GM23338 (cell line): ENCODE results near the gene CACNB4. TPM values are rescaled to one million over a fixed set of nuclear protein-coding genes. Genes with fewer than 3 reads are reported as not detected.

ENCODE experiments used
- ATAC-seq: fragments of 200-7000 bp; cut with Tn5 transposase; 3 replicates; pipeline ENCODE4 v1.9.1; 2020
- DNase-seq: peaks from one replicate; pipeline ENCODE4 v3.0.0-alpha.2; 2015; ENCODE audit warnings: low spot score
- H2AFZ ChIP-seq: fragments of 200-600 bp; sonication (generic); 2 replicates; pipeline ENCODE4 v1.8.0; 2016; ENCODE audit warnings: antibody characterized with exemption, mild to moderate bottlenecking, moderate library complexity
- H3F3A ChIP-seq: fragments of 200-600 bp; sonication (generic); replicated peaks from 2 replicates; pipeline ENCODE4 v1.8.0; 2017; ENCODE audit warnings: antibody characterized with exemption, mixed run types, low read depth
- H3K27ac ChIP-seq: fragments of 200-600 bp; sonication (generic); 2 replicates; pipeline ENCODE4 v1.6.1; 2016; ENCODE audit warnings: low read depth
- H3K27me3 ChIP-seq: fragments of 200-600 bp; sonication (generic); 2 replicates; pipeline ENCODE4 v1.8.0; 2016; ENCODE audit warnings: mild to moderate bottlenecking, mixed run types, moderate library complexity; ENCODE audit not compliant: insufficient read depth
- H3K36me3 ChIP-seq: fragments of 200-600 bp; sonication (generic); 2 replicates; pipeline ENCODE4 v1.8.0; 2016; ENCODE audit warnings: mild to moderate bottlenecking; ENCODE audit not compliant: insufficient read depth
- H3K4me1 ChIP-seq: fragments of 200-600 bp; sonication (generic); 2 replicates; pipeline ENCODE4 v1.8.0; 2016; ENCODE audit warnings: mild to moderate bottlenecking, moderate library complexity; ENCODE audit not compliant: insufficient read depth
- H3K4me2 ChIP-seq: fragments of 200-600 bp; sonication (generic); 2 replicates; pipeline ENCODE4 v1.7.1; 2017; ENCODE audit warnings: mixed run types
- H3K4me3 ChIP-seq: fragments of 200-600 bp; sonication (generic); 2 replicates; pipeline ENCODE4 v1.6.1; 2016; ENCODE audit warnings: mixed run types
- H3K79me2 ChIP-seq: fragments of 200-600 bp; sonication (generic); replicated peaks from 2 replicates; pipeline ENCODE4 v1.8.0; 2017; ENCODE audit warnings: mild to moderate bottlenecking; ENCODE audit not compliant: insufficient read depth
- H3K9me2 ChIP-seq: fragments of 200-600 bp; sonication (generic); 2 replicates; pipeline ENCODE4 v1.8.0; 2017; ENCODE audit not compliant: insufficient read depth
- H4K20me1 ChIP-seq: fragments of 200-600 bp; sonication (generic); replicated peaks from 2 replicates; pipeline ENCODE4 v1.8.0; 2017; ENCODE audit warnings: mild to moderate bottlenecking; ENCODE audit not compliant: insufficient read depth
- H3K27ac Mint-ChIP-seq: 2 replicates; pipeline ENCODE4 v1.8.0; 2020; ENCODE audit warnings: inconsistent platforms, mild to moderate bottlenecking, moderate library complexity, mixed read lengths
- H3K27me3 Mint-ChIP-seq: 3 replicates; pipeline ENCODE4 v1.8.0; 2022; ENCODE audit warnings: low read depth, mild to moderate bottlenecking, moderate library complexity, mixed read lengths, inconsistent platforms; ENCODE audit not compliant: insufficient read depth, poor library complexity
- H3K36me3 Mint-ChIP-seq: 3 replicates; pipeline ENCODE4 v1.8.0; 2021; ENCODE audit warnings: low read depth, mild to moderate bottlenecking, inconsistent platforms, moderate library complexity, mixed read lengths
- H3K4me1 Mint-ChIP-seq: 3 replicates; pipeline ENCODE4 v1.8.0; 2020; ENCODE audit warnings: mild to moderate bottlenecking, inconsistent platforms, mixed read lengths
- H3K4me3 Mint-ChIP-seq: 3 replicates; pipeline ENCODE4 v1.8.0; 2021; ENCODE audit warnings: moderate library complexity, mild to moderate bottlenecking, inconsistent platforms, mixed read lengths
- H3K9me3 Mint-ChIP-seq: 3 replicates; pipeline ENCODE4 v1.8.0; 2020; ENCODE audit warnings: moderate library complexity, mild to moderate bottlenecking, inconsistent platforms, mixed read lengths
- CREB1 ChIP-seq: fragments of 250-450 bp; sonication (Bioruptor Pico); IDR thresholded peaks from 2 replicates; pipeline ENCODE4 v1.5.0; 2020; ENCODE audit warnings: low read depth, mild to moderate bottlenecking, moderate library complexity
- ETS1 ChIP-seq: IDR thresholded peaks from 2 replicates; pipeline ENCODE4 v1.6.1; 2016; ENCODE audit warnings: antibody characterized with exemption
- EZH2 ChIP-seq: fragments of 200-600 bp; sonication (generic); IDR thresholded peaks from one replicate; pipeline ENCODE4 v1.8.0; 2017; ENCODE audit warnings: antibody characterized with exemption, mild to moderate bottlenecking, low read depth; ENCODE audit not compliant: unreplicated experiment
- NANOG ChIP-seq: IDR thresholded peaks from 2 replicates; pipeline ENCODE4 v1.6.1; 2016; ENCODE audit warnings: antibody characterized with exemption, borderline replicate concordance
- POLR2AphosphoS5 ChIP-seq: IDR thresholded peaks from 2 replicates; pipeline ENCODE4 v1.6.1; 2016; ENCODE audit warnings: antibody characterized with exemption, low read depth
- ZNF462 ChIP-seq: fragments of 250-450 bp; sonication (Bioruptor Pico); IDR thresholded peaks from 2 replicates; pipeline ENCODE4 v1.5.0; 2020; ENCODE audit warnings: mild to moderate bottlenecking, moderate library complexity
- polyA plus RNA-seq: library from polyadenylated mRNA; unstranded; fragments of >200 nt; fragmentation: Nextera tagmentation; extraction: Ambion mirVana; gene quantifications from 2 replicates; pipeline ENCODE4 v1.2.1, GENCODE V29; 2016
- total RNA-seq: library from RNA; depleted of rRNA; stranded (reverse); fragments of >200 nt; shearing (Covaris generic); gene quantifications from 2 replicates; pipeline ENCODE4 v1.2.3, GENCODE V29; 2014

The CACNB4 gene
- total and polyA plus RNA-seq, 2 experiments from 2014 or later: 4.0 to 9.8 TPM

GRCh38 chr2:151965884-151966283 lies 133.0 kb downstream of the CACNB4 start (continued):
- no peak for TF ChIP-seq ZNF462 (CRISPR knock-in tag)
- no peak for TF ChIP-seq EZH2
- no peak for TF ChIP-seq CREB1 (CRISPR knock-in tag)

GRCh38 chr2:151961558-151961957 lies 137.3 kb downstream of the CACNB4 start:
- no peak overlapping the region for H3K27ac ChIP-seq
- TF ChIP-seq ETS1 (no peak), NANOG (no peak), POLR2AphosphoS5 (no peak)
- H2AFZ ChIP-seq: no peak overlapping the region
- H3K4me2 ChIP-seq: no peak overlapping the region
- no peaks in the 10 kb centered on the region for H3K4me1 Mint-ChIP-seq
- DNase-seq (no peak), ATAC-seq (no peak)
- no peaks in the 10 kb centered on the region for H3K27me3 Mint-ChIP-seq
- H3K4me1 ChIP-seq: no peaks in the 10 kb centered on the region
- H4K20me1 ChIP-seq: no peaks in the 10 kb centered on the region
- H3K27ac Mint-ChIP-seq: no peak overlapping the region
- H3K4me3 ChIP-seq: no peak overlapping the region
- no peaks in the 10 kb centered on the region for H3K9me3 Mint-ChIP-seq
- H3K36me3 ChIP-seq: no peaks in the 10 kb centered on the region
- no peak overlapping the region for H3K4me3 Mint-ChIP-seq
- H3K9me2 ChIP-seq: no peaks in the 10 kb centered on the region
- no peaks in the 10 kb centered on the region for H3K36me3 Mint-ChIP-seq
- no peaks in the 10 kb centered on the region for H3K79me2 ChIP-seq
- H3K27me3 ChIP-seq: no peaks in the 10 kb centered on the region
- no peaks in the 10 kb centered on the region for H3F3A ChIP-seq
